NCI-H1105 (cell line): ENCODE data around the gene MYL5.
"Not testable (repeated sequence)": the region's sequence is repeated elsewhere in the genome, so short reads cannot be mapped to it uniquely, and the experiment has no call there.

Experiments used
- DNase-seq: peaks from one replicate; lab custom pipeline; 2025; lab: John Stamatoyannopoulos, UW

MYL5 gene

DNA sequence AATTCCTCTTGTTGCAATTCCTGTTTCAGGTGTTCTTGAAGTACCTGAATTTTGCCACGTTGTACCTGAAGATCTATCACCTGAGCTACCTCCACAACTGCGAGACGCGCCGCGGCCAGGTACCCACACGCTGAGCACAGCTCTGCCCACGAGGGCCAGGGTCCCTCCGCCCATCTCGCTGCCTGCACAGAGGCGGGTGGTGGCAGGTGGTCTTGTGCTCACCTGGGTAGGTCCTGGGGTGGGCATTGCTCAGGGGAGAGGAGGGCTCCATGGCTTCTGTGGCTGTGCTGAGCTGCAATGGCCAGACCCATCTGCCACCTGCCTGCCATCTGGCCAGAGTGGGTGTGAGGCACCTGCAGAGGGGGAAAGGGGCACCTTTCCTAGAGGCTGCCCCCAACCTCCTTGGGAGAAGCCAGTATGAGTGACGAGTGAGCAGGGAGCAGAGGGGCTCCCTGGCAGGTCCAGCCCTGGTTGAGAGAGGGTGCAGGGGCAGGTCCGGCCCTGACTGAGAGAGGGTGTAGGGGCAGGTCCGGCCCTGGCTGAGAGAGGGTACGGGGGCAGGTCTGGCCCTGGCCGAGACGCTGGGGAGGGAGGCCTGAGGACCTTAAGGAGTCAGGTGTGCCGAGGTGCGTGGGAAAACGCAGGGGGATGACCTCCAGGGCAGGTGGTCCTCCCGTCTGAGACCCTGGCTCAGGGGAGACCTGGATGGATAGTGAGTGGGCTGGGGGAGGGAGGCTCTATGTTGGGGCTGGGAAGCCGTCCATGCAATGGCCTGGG is 38.3 kb upstream of the MYL5 start:
- DNase-seq = no peak

DNA sequence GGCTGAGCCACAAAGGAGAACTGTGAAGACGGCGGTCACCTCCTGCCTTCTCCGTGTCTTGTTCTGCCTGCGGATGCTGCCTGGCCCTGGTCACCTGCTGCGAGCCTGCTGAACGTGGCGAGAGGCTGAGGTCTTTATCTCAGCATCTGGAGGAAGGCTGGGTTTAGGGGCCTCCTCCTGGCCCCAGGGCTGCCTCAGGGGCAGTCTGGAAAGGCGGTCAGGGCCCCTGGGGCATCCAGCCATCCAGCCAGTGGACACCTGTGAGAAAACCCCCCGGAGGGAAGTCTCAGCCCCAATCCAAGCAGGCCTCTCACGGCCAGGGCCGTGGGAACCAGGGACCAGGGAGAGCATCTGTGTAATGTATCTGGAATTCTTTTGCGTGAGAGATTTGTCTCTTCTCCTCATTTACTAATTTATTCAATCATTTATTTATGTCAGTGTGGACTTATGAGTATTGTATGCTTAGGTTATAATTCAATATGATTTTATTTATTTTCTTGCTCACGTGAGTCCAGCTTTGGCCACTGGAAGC is 37.6 kb upstream of the MYL5 start:
- DNase-seq = no peak

DNA sequence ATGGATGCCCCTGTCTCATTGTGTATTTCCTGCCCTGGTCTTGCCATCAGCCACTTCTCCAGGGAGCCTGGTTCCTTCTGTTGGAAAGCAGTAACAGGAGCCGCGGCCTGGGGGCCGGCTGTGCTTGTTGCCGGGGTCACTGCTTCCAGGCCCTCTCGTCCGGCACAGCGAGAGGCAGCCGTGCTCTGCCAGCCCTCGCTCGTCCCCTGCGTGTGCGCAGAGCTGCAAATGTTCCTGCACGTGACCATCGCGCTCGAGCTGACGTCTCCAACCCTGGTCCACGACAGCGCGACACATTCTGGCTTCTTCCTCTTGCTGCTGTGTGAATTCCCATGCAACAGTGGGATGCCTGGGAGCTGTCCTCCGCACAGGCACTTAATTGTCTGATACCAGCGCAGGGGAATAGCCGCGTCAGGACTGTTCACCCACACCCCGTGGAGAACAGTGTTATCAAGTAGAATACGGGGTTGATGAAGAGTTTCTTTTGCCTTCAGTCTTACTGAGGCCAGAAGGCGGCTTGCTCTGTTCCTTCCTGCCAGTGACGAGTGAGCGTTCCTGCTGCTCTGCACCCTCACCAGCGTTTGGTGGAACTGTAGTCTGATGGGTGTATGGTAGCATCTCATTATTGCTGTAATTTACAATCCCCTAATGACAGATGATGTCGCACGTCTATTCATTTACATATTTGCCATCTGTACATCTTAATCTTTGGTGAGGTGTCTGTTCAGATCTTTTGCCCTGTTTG is 36.6 kb upstream of the MYL5 start:
- no peak for DNase-seq

DNA sequence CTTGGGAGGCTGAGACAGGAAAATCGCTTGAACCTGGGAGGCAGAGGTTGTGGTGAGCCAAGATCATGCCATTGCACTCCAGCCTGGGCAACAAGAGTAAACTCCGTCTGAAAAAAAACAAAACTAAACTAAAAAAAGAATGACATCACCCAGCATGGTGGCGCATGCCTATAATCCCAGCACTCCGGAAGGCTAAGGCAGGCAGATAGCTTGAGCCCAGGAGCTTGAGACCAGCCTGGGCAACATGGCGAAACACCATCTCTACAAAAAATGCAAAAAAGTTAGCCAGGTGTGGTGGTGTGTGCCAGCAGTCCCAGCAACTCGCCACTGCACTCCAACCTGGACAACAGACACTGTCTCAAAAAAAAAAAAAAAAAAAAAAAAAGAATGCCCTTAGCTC is 32.0 kb upstream of the MYL5 start:
- not testable (repeated sequence) for DNase-seq

DNA sequence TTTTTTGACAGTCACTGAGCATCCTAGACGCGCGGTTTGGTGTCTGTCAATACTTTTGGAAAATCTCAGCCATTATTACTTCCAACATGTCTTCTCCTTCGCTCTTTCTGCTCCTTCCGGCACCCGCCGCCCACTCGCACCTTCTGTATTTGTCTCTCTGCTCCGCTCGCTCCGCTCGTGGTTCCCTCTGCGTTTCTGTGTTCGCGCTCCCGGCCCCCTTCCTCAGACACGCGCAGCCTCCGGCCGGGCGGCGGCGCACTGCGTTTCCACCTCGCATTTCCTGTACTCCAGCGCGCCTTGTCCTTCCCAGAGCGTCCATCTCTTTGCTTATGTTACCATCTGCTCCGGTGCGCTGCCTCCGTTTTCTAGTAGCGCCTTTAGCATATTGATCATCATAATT is 27.9 kb upstream of the MYL5 start:
- no peak for DNase-seq

DNA sequence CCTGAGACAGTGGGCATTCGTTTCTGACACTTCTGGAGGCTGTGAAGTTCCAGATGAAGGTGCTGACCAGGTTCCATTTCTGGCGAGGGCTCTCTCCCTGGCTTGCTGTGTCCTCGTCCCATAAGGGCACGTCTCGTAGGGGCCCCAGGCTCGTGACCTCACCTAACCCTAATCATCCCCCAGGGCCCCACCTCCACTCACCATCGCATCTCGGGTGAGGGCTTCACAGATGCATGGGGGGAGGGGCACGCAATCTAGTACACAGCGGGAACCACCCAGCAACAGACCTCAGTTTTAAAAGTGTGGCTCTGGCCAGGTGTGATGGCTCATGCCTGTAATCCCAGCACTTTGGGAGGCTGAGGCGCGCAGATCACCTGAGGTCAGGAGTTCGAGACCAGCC is 26.9 kb upstream of the MYL5 start:
- no peak for DNase-seq

DNA sequence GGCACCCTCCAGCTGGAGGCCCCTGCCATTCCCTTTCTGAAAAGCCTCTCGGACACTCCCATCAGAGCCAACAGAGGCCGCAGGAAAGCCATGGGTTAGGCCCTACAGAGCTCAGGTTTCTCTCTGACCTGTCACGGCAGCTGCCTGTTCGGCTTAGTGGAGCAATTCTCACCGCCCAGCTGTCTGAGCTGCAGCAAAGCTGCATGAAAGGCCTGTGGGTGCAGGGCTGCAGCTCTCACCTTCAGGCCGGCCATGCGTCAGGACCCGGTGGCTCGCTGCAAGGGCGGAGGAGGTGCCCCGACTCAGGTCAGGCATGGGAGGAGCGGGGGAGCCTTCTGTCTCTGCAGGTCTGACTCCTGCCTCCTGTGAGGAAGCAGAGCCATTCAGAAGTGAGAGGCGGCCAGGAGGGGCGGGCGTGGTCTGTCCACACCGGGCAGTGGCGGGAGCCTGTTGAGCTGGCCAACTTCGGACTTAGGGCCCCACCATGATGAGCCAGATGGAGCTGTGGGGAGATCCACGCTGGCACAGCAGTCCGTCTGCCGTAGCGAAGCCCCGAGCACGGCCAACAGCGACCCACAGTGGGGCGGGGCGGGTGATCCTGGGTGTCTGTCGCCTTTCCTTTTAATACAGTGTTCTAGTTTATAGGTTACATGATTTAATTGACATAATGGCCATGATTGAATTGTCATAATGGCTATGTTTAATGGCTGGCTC is 25.6 kb upstream of the MYL5 start:
- no peak for DNase-seq

DNA sequence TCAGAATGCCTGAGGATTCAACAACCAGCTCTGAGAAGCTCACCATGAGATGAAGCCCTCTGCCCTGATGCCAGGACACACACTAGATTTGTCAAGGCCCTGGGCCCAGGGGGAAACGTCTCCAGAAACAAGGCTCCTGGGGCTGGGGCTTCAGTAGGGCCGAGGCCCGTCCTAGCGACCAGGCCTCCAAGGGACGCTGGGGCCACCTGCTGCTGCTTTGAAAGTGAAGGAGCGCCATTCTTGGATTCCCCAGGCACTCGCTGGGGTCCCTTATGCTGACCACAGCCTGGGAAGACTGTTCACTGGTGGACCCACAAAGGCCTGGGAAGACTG is 25.1 kb upstream of the MYL5 start:
- no peak for DNase-seq

DNA sequence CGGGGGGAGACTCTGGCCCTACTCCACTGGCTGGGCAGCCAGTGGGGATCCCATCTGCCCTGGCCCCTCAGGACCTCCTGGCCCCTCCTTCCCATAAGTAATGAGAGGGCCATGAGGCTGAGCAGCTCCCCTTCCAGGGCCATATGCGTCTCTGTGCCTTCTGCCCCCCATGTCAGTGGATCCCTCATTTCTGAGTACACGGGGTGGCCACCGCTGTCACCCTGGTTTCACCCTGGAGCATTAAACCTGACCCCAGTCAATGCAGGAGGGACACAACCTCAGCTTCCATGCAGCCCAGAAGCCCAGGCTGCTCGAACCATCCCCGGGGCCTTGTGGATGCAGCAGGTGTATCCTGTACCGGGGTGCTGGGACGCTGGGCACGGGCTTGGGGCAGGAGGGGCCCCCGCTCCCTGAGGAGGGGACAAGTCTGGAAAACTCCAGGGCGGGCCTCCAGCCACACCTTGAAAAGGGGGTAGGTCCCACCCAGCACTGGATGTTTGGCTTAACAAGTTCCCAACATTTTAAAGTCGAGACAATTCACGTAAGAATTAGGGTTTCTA is 24.5 kb upstream of the MYL5 start:
- no peak for DNase-seq

DNA sequence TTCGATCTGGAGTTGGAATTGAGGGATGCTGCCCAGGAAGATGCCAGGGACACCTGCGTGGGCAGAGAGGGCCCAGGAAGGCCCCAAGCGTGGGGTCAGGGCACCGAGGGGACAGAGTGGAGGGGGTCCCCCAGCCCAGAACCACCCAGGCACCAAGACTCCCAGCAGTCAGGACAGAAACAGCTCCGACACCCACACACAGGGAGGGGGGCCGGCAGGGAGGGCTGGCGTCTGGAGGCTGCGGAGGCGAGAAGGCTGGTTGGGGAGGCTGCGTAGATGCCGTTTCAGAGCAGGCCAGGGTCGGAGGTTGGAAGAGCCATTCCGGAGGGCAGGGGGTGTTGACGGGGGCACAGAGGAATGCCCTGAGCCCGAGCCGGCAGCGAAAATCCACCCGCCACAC is 23.9 kb upstream of the MYL5 start:
- no peak for DNase-seq

DNA sequence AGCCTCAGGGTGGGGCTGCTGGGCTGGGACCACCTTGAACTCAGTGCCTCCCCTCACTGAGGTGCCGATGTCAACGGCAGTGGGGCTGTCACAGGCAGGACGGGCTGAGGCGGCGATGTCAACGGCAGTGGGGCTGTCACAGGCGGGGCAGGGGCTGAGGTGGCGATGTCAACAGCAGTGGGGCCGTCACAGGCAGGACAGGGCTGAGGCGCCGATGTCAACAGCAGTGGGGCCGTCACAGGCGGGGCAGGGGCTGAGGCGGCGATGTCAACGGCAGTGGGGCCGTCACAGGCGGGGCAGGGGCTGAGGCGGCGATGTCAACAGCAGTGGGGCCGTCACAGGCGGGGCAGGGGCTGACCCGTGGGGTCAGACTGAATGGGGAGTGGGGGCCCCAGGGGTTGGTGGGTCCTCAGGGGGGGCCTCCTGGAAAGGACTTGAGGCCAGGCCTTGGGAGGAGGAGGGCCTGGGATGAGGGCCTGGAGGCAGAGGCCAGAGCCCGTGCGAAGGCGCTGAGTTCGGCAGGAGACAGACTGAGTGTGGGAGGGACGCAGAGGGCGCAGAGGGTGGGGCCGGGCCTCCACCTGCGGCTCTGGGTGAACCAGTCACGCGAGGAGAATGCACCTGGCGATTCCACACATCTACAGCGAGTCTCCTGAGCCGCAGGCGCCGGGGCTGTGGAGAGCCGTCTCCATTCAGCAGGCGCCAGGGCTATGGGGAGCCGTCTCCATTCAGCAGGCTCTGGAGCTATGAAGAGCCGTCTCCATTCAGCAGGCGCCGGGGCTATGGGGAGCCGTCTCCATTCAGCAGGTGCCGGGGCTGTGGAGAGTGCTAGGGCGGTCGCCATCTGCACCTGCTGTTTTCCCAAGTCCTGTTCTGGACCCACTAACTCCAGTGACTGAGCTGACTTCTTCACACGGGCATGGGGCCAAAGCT is 23.1 kb upstream of the MYL5 start:
- peak; percentile 6 for DNase-seq

DNA sequence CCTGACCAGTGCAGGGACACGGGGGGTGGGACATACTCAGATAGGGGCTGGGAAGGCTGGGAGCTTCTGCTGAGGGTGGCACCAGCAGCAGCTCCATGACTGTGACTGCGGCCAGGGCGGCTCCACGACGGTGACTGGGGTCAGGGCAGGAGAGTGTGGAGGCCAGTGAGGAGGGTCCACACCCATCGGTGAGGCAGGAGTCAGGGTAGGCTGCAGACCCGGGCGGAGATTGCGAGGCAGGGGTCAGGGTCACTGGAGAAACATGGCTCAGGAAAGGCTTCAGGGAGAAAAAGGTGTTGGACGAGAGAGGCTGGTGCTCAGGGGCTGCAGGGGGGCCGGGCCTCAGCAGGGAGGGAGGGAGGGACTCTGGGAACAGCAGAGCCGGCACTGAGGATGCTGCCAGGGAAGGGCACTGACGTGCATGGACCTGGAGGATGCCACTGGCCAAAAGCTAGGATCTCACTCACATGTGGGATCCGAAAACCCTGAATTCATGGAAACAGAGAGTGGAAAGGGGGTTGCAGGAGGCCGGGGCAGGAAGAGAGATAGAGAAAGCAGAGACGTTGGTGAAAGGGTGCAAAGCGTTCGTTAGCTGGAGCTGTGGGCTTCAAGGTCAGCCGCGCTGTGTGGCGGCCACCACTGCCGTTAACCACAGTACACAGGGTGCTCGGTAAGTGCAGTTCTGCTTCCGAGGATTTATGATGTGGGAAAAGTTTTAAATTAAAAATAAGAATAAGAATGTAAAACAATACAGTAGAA is 22.3 kb upstream of the MYL5 start:
- no peak for DNase-seq

DNA sequence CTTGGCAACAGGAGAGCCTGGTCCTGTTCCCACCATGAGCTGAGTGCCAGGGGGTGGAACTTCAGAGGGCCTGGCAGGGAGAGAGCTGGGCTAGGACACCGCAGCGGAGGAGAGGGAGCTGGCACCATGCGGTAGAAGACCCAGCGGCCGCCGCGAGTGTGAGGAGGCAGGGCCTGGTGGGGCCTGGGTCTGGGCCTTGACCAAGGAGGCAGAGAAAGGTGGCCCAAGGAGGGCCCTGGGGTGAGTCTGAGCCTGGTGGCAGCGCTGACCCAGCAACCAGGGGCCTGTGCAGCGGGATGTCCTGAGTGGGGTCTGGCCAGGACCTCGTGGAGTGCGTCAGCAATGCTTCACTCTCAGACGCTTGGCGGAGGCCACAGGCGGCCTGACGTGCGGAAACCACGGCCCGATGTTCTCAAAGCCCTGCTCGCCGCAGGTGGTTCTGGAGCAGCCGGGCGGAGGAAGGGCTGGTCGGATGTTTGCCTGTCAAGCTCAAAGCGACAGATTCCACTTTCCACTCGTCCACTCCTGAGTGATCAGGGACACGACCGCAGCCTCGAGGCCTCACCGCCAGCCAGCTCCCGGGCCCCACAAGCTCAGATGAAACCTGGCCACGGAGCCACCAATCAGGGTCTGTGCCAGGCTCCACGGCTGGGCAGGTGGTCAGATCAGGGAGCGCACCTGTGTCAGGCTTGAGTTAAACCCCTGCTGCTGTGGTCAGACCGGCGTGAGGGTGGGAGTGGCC is 21.1 kb upstream of the MYL5 start:
- DNase-seq = no peak

DNA sequence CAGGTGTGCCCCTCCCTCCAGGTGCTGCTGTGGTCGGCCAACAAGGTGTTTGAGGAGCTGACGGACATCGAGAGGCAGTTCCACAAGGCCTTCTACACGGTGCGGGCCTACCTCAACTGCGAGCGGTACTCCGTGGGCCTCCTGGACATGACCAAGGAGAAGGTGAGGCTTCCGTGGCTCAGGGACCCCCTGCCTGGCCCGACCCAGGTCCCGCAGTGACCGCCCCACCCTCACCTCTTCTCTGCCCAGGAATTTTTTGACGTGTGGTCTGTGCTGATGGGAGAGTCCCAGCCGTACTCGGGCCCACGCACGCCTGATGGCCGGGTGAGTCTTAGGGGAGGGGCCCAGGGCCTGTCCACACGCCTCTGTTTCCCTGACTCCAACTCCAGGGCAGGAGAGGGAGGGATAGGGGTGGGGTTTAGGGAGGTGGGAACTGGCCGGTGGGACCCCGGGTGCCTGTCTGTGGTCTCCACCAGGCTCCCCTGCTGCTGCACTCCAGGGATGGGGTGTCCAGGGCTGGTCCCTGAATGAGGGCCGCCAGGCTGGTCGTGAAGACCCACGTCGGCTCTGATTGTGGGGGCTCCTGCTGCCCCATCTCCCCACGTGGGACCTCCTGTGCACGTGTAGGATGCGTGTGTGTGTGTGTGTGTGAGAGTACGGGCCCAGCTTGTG is 20.4 kb upstream of the MYL5 start:
- no peak for DNase-seq

DNA sequence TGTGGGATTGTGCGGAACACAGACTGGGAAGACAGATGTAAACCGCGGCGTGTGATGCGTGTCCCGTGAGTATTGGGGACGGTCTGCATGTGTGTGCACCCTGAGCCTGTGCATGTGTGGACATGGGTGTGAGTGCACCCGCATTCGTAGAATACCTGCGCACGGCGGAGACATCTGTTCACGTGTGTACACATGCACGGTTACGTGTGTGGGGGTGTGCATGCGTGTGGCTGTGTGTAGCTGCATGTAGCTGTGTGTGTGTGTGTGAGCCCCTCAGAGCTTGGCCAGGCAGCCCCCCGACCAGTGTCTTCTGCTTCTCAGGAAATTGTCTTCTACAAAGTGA is 19.9 kb upstream of the MYL5 start:
- DNase-seq = no peak

DNA sequence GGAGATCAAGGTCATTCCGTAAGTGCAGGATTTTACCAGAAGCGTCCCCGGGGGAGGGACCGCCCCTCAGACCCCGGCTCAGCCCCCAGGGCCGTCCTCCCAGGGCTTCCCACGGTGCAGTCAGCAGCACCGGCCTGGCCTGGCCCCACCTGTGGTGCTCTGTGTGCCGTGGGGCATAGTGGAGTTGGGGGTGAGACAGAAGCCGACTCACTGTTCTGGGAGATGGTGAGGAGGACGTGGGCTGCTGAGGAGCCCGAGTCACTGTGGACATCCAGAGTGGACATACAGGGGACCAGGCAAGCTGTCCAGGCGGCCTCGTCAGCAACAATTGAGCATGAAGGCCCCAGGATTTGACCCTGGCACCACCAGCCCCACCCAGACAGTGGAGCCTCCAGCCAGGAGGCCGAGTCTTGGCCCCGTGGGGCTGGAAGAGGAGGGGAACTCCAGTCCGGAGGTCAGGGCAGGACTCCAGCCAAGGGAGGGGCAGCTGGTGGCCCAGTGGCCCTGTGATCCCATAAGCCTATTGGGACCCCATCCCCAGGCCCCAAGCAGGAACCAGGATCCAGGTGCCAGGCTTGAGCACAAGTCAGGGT is 19.4 kb upstream of the MYL5 start:
- no peak for DNase-seq

DNA sequence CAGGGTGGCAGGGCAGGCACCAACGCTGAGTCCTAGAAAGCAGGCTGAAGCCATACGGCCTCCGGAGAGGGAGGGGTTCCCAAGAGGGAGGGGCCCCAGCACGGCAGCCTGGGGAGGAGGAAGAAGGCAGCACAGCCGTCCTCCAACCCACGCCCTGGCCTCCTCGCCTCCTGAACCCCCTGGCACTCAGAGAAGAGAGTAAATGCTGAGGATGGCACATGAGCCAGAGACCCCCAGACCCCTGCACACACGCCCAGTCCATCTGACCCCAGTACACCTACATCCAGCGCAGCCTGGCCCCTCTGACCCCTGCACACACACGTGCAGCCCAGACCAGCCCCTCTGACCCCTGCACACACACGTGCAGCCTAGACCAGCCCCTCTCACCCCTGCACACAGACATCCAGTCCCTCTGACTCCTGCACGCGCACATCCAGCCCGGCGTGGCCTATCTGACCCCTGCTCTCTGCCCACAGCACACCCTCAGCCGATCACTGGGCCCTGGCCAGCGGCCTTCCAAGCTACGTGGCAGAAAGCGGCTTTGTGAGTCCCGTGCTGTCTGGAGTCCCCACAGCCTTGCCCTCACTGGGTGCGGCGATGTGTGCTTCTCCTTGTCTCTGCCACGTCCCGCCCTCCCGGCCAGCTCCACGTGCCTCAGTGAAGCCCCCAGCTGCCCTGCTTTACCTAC is 18.7 kb upstream of the MYL5 start:
- no peak for DNase-seq
